NCI-H2107 treated with DMSO at 0.1 percent for 48 hours (cell line): ENCODE results near the gene CYTH2.

Experiments
- DNase-seq: peaks from one replicate; lab custom pipeline; 2025; ENCODE audit not compliant: unreplicated experiment; lab: John Stamatoyannopoulos, UW

Gene CYTH2

GRCh38 chr19:48492925-48493717 lies 24.0 kb downstream of the CYTH2 start:
- peak; percentile 32 for DNase-seq

- DNase-seq, result no peak
Observed at GRCh38 chr19:48493718-48494401, 24.7 kb downstream of the CYTH2 start.

- DNase-seq, result no peak
Observed at GRCh38 chr19:48495396-48495795, 26.2 kb downstream of the CYTH2 start.

- no peak for DNase-seq
Observed at GRCh38 chr19:48496959-48497727, 28.0 kb downstream of the CYTH2 start.

GRCh38 chr19:48497728-48498594 lies 28.8 kb downstream of the CYTH2 start:
- DNase-seq, result no peak

GRCh38 chr19:48498595-48499311 lies 29.6 kb downstream of the CYTH2 start:
- DNase-seq, result no peak

- no peak for DNase-seq
Observed at GRCh38 chr19:48499316-48500090, 30.3 kb downstream of the CYTH2 start.

- no peak for DNase-seq
Observed at GRCh38 chr19:48500830-48501493, 31.8 kb downstream of the CYTH2 start.

- DNase-seq, result peak; percentile 94
Observed at GRCh38 chr19:48501494-48502349, 32.6 kb downstream of the CYTH2 start.

GRCh38 chr19:48502350-48503018 lies 33.3 kb downstream of the CYTH2 start:
- no peak for DNase-seq

GRCh38 chr19:48506138-48506733 lies 37.1 kb downstream of the CYTH2 start:
- no peak for DNase-seq

- no peak for DNase-seq
Observed at GRCh38 chr19:48507911-48508439, 38.8 kb downstream of the CYTH2 start.

GRCh38 chr19:48508729-48509411 lies 39.7 kb downstream of the CYTH2 start:
- DNase-seq, result no peak

GRCh38 chr19:48509467-48510194 lies 40.5 kb downstream of the CYTH2 start:
- DNase-seq, result no peak
